ENCODE results near the gene SCLT1.
"Not testable (repeated sequence)": the region's sequence is repeated elsewhere in the genome, so short reads cannot be mapped to it uniquely, and the experiment has no call there.

SCLT1 gene

GRCh38 chr4:129093191-129093920 is at the start of gene SCLT1:
TSS of gene SCLT1 (minus strand) at chr4:129093539. CDS start at chr4:129093103, 436 bp downstream.
- DNase-seq, result peak; percentile 95

GRCh38 chr4:129140521-129140920 is 47.2 kb upstream of the SCLT1 start:
- DNase-seq, result no peak

GRCh38 chr4:129138810-129139496 is 45.6 kb upstream of the SCLT1 start:
- DNase-seq, result no peak

GRCh38 chr4:129136433-129136832 is 43.1 kb upstream of the SCLT1 start:
- no peak for DNase-seq

- DNase-seq, result no peak
These were observed 38.0 kb upstream of the SCLT1 start for GRCh38 chr4:129131343-129131742.

GRCh38 chr4:129129143-129129542 is 35.8 kb upstream of the SCLT1 start:
- no peak for DNase-seq

GRCh38 chr4:129126614-129127013 is 33.3 kb upstream of the SCLT1 start:
- not testable (repeated sequence) for DNase-seq

- DNase-seq, result no peak
These were observed 24.4 kb upstream of the SCLT1 start for GRCh38 chr4:129117705-129118104.

- DNase-seq, result no peak
These were observed 20.6 kb upstream of the SCLT1 start for GRCh38 chr4:129113919-129114318.

- no peak for DNase-seq
These were observed 20.1 kb upstream of the SCLT1 start for GRCh38 chr4:129113434-129113833.

- no peak for DNase-seq
These were observed 18.6 kb upstream of the SCLT1 start for GRCh38 chr4:129111919-129112318.

- DNase-seq, result no peak
These were observed 17.6 kb upstream of the SCLT1 start for GRCh38 chr4:129110931-129111330.

- DNase-seq, result no peak
These were observed 16.9 kb upstream of the SCLT1 start for GRCh38 chr4:129109965-129110824.

- no peak for DNase-seq
These were observed 5.2 kb upstream of the SCLT1 start for GRCh38 chr4:129098531-129099001.

GRCh38 chr4:129095811-129096454 is 2.6 kb upstream of the SCLT1 start, which contains the start of gene C4orf33:
TSS of gene C4orf33 (plus strand) at chr4:129096152. CDS start at chr4:129102611, 6,459 bp downstream.
- DNase-seq, result peak; percentile 80

GRCh38 chr4:129094347-129094746 is 1.0 kb upstream of the SCLT1 start:
- no peak for DNase-seq

GRCh38 chr4:129092631-129093190 is 628 bp downstream of the SCLT1 start:
- DNase-seq, result no peak

- no peak for DNase-seq
These were observed 5.8 kb downstream of the SCLT1 start for GRCh38 chr4:129087516-129087915.

GRCh38 chr4:129085472-129085871 is 7.9 kb downstream of the SCLT1 start:
- DNase-seq, result no peak

GRCh38 chr4:129082302-129082701 is 11.0 kb downstream of the SCLT1 start:
- no peak for DNase-seq

- no peak for DNase-seq
These were observed 13.2 kb downstream of the SCLT1 start for GRCh38 chr4:129080129-129080528.

GRCh38 chr4:129077326-129077725 is 16.0 kb downstream of the SCLT1 start:
- no peak for DNase-seq

Measured in CD4-positive, alpha-beta T cell treated with Interleukin-17A for 4 hours (primary cell).